ENCODE measurements around the gene TCHH.

DNA sequence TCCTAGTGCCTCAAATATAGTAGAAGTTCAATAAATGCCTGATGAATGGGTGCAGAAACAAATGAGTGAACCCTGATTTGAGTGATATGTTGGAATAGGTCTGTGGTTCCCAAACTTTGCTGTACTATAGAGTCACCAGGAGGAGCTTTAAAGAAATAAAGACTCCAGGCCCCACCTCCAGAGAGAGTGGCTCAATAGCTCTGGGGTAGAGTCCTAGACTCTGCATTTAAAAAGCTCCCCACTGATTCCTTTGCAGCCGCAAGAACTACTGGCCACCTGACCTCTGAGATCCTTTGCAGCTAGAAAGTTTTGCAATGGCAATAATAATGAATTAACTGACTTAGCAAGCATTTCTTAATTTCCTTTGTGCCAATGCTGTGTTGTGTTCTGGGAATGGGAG lies 47.3 kb downstream of the TCHH start:
- TF ChIP-seq EZH2 (IDR thresholded peaks at IDR 0.05; ENCODE audit: borderline replicate concordance, low read depth, low read length, poor library complexity, severe bottlenecking) (no peak), CTCF (conservative IDR thresholded peaks at IDR 0.05; ENCODE audit: low read depth, low read length) (no peak)

Data from A673 (cell line).